ENCODE results near the gene FANCM.

Gene FANCM

GRCh38 chr14:45238988-45239387 lies 103.3 kb downstream of the FANCM start:
- no peak for DNase-seq

GRCh38 chr14:45242706-45243105 lies 107.0 kb downstream of the FANCM start:
- no peak for DNase-seq

- DNase-seq = no peak
Measured at GRCh38 chr14:45246151-45246550, 110.4 kb downstream of the FANCM start.

- DNase-seq = no peak
Measured at GRCh38 chr14:45246691-45247090, 111.0 kb downstream of the FANCM start.

- DNase-seq = no peak
Measured at GRCh38 chr14:45247427-45247826, 111.7 kb downstream of the FANCM start.

- DNase-seq = no peak
Measured at GRCh38 chr14:45249856-45250575, 114.3 kb downstream of the FANCM start.

Measured in NK-92 treated with Interleukin-12 subunit alpha and Interleukin-12 subunit beta, amount 100 ng/mL, for 24 hours (cell line).